SKM-1 (cell line): Measurements from ENCODE around the gene HSPA6.
"Not testable (repeated sequence)": the region's sequence is repeated elsewhere in the genome, so short reads cannot be mapped to it uniquely, and the experiment has no call there.

Experiments used
- DNase-seq: peaks from one replicate; lab custom pipeline; 2025; ENCODE audit not compliant: unreplicated experiment; lab: John Stamatoyannopoulos, UW

HSPA6 gene

DNA sequence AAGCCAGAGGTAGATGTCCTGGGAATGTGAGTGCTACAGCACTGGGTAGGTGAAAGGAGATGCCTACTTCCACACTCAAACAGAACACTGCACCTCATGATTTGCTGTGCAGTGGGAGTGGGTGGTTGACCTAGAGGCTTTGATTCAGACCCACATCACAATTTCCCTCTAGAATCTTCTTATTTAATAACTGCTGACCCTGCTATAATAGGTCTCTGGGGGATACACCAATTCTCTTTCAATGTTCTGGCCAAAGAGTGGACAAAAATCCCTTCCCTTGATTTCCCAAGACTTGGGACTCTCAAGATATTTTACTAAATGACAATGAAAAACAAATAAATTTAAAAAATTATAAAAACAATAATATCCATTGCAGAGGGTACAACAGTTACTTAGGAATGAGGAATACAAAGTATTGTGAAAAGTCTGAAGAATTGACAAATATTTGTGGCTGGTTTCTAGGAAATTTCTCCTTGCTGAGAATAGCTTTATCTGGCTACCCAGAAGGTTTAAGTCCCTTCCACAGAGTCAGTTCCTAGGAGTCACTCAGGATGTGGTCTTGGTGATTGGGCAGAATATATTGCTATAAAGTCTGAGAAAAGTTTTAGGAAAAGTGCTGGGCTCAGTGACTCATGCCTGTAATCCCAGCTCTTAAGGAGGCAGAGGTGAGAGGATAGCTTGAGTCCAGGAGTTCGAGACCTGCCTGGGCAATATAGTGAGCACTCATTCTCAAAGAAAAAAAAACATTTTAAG is 21.5 kb upstream of the HSPA6 start:
- DNase-seq, result no peak

DNA sequence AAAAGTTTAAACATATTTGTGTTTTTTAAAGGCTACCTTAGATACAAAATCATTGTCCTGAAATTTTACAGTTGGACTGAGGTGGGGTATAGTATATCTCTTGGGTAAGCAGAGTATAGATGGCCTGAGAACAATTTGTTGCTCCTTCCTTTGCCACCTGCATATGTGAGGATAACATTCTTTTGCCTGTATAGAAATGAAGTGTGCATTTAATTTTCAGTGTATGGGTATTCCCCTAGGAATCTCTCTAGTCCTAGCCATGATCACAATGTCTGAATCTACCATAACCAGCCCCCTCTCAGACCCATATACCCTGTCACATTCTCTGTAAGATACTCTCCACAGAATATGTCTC is 21.0 kb upstream of the HSPA6 start:
- DNase-seq, result no peak

DNA sequence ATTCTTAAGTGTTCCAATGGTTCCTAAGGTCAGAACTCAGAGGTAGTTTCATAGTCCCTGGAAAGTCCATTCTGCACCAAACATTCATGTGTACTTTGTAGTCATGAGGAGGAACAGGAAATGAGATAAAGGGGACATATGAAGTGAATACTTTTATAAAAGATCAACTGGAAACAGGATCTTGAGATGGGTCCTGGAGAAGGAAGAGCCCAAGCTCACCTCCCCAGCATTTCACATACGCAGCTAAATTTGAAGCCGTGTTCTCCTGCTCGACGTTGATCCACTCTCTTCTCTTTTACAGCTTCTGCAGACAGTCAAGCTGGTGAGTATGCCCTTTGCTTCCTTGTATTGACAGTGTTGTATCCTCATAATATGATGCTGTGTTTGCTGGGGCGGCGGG is 18.7 kb upstream of the HSPA6 start:
- DNase-seq, result no peak

DNA sequence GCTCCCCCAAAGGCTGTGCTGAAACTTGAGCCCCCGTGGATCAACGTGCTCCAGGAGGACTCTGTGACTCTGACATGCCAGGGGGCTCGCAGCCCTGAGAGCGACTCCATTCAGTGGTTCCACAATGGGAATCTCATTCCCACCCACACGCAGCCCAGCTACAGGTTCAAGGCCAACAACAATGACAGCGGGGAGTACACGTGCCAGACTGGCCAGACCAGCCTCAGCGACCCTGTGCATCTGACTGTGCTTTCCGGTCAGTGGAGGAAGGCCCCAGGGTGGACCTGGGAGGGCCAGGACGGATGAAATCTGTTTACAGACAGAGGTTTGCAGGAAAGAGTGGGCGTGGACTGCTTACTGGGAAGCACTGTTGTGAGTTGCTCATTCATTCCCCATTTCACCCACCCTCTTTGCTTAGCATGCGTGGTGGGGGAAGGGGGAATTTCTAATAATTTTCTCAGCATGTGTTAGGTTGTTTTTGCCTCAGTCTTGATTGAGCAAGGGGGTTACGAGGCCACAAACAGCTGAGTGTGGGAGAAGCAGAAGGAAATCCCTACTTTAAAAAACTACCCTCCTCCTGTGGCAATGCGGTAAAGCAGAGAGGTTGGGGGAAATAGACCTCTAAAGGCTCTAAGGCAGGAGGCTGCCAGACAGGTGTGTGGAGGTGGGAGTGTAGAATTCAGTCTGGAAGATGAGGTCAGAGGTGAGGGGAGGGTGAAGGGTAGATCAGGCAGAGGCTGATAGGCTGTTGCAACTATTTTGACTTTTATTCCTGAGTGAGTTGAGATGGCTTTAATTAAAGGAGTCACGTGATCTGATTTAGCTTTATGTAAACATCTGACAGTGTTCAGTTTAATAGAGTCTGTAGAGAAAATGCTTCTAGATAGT is 17.8 kb upstream of the HSPA6 start:
- peak; percentile 89 for DNase-seq

DNA sequence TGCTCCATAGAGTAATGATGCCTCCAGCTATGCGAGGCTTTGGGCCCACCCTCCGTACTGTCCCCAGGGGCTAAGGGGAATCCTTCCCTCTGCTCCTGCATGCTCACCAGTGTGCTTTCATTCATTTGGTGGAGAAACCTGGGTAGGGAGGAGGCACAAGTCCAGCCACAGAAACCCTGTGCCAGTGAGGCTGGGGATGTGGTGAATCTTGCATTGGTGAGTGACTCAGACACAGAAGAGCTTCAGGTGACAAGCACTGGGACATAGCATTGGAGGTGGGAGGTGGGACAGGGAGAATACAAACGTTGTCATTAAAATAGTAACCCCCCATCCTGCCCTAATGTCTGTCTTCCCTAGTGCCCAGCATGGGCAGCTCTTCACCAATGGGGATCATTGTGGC is 13.9 kb upstream of the HSPA6 start:
- DNase-seq, result no peak

DNA sequence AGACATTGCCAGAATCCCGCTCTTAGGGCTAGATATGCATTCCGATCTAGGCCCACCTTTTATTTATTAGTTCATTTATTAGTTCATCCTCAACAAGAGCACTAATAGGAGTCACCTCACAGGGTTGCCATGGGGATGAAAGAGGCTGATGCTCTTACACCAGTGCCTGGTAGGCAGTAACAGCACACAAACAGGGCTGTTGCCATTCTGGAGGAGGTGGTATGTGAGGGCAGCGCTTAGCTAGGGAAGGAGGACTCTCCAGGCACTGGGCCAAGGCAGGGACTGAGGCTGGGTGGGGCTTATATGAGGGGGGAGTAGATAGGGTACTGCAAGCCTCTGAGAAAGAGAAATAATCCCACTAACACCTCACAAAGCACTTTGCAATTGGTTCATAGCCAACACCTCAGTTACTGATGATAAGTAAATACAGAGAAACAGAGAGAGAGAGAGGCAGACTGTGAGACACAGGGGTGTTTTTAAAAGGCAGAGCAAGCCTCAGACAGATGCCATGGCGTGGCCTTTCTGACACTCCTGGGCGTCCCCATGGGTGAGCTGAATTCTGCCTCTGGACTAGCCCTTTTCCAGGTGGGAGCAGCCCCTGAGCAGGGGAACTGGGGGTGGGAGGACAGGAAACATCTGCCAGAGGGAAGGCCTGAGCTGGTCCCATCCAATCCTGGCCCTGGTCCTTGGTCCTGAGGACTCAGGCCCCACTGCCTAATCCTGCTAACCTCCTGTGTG is 13.2 kb upstream of the HSPA6 start:
- no peak for DNase-seq

DNA sequence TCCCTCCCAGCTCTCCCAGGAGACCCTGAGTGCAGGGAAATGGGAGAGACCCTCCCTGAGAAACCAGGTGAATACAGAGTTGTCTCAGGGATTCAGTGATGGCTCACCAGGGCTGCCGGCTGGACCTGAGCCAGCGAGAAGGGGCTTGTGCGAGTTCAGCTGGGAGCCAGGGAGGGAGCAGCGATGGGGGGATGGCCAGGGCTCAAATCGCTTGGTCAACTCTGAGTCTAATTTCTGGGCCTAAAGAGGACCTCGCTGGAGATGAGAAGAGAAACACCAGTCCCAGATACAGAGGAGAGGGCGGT is 12.6 kb upstream of the HSPA6 start:
- DNase-seq, result no peak

DNA sequence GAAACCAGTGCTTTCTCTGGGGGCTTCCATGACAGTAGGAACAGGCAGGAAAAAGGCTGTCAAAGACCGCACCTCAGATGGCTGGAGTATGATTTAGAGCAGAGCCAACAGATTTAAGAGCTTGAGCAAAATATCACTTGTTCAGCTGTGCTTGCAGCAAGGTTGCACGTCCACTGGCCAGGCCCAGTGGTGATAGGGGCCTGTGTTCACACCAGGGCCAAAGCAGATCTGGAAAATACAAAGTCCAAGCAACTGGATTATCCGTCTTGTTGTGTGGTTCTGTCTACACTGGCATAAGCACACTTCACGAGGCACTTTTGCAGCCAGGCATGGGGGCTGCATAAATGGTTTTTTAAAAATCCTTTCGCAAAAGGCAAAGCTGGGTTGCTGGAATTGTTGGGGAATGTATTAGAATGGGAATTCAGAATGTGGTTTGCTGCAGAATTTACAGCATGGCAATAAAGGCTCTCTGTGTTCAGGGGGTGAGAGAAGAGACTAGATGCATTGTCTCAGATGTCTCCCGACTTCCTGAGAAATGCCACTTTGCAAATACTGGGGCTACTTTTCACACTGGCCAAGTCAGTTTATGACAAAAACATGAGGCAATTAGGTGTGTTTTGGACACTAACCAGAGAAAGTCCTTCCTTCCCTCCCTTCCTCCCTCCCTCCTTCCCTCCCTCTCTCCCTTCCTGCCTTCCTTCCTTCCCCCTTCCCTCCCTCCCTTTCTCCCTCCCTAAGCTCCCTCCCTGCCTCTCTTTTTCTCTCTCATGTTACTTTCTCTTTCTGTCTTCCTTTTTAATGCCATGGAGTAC is 11.5 kb upstream of the HSPA6 start:
- not testable (repeated sequence) for DNase-seq

DNA sequence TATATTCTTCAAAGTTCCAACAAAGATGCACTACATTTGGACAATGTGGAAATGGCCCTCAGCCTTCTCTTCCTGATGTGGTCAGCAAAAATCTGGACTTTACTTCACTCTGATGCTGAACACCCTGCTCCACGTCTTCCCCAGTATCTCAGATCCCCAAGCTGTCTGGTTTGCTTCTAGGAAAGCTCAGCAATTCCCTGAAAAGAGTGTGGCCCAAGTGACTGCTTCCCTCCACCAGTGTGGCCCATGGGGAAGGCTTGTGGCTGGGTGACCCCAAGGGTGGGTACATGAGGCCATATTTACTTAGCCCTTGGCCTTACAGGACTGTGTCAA is 10.9 kb upstream of the HSPA6 start:
- not testable (repeated sequence) for DNase-seq

DNA sequence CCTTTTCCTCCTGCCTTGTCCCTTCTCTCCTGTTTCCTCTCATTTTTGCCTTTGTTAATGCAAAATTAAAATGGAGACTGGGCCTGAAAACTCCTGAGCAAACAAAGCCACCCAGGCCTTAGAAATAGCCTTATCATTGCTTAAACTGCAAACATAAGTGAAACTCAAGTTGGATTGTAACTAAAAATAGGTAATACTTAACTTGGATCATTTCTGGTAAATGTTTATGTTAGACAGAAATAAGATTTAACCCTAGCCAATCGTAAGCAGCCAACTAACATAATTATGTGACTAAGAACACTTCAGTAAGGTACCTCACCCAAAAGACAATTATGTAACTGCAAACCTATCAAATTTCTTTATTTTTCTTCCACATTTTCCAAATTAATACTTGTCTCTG is 10.4 kb upstream of the HSPA6 start:
- DNase-seq, result not testable (repeated sequence)

DNA sequence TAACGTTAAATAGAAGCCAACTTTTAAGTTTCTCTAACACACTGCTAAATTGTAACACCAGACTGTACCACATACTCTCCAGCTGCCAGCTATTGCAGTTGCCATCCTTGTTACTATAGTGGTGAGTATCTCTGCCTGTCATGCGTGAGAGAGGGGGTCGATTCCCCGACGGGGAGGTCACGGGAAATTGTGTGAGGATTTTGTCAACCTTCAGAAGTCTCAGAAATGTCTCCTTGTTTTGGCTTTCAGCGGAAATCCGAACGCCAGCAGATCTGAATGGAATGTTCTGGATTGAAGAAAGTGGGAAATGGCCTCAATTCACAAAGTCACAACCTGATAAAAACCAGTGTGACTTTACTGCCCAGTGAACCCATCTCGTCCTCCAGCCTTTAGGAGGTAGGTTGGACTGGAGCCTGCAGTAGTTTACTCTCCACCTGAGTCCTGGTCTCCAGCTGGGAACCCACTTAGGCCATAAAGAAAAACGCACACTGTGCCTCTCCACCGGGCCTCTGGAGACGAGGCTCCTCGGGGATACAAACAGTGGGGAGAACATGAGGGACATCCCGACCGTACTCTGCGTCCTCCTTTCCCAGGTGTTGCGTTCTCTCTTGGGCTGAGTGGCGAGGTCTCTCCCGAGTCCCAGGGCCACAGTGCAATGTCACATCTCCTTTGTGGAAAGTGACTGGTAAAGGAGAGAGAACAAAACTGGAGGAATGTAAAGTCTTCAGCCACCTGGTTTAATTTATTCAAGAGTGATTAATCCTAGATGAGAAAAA is 1.1 kb upstream of the HSPA6 start:
- DNase-seq, result not testable (repeated sequence)

DNA sequence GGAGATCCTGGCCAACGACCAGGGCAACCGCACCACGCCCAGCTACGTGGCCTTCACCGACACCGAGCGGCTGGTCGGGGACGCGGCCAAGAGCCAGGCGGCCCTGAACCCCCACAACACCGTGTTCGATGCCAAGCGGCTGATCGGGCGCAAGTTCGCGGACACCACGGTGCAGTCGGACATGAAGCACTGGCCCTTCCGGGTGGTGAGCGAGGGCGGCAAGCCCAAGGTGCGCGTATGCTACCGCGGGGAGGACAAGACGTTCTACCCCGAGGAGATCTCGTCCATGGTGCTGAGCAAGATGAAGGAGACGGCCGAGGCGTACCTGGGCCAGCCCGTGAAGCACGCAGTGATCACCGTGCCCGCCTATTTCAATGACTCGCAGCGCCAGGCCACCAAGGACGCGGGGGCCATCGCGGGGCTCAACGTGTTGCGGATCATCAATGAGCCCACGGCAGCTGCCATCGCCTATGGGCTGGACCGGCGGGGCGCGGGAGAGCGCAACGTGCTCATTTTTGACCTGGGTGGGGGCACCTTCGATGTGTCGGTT is 477 bp downstream of the HSPA6 start:
- not testable (repeated sequence) for DNase-seq

DNA sequence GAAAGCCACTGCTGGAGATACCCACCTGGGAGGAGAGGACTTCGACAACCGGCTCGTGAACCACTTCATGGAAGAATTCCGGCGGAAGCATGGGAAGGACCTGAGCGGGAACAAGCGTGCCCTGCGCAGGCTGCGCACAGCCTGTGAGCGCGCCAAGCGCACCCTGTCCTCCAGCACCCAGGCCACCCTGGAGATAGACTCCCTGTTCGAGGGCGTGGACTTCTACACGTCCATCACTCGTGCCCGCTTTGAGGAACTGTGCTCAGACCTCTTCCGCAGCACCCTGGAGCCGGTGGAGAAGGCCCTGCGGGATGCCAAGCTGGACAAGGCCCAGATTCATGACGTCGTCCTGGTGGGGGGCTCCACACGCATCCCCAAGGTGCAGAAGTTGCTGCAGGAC is 981 bp downstream of the HSPA6 start:
- DNase-seq, result not testable (repeated sequence)

DNA sequence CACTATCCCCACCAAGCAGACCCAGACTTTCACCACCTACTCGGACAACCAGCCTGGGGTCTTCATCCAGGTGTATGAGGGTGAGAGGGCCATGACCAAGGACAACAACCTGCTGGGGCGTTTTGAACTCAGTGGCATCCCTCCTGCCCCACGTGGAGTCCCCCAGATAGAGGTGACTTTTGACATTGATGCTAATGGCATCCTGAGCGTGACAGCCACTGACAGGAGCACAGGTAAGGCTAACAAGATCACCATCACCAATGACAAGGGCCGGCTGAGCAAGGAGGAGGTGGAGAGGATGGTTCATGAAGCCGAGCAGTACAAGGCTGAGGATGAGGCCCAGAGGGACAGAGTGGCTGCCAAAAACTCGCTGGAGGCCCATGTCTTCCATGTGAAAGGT is 1.6 kb downstream of the HSPA6 start:
- DNase-seq, result not testable (repeated sequence)

DNA sequence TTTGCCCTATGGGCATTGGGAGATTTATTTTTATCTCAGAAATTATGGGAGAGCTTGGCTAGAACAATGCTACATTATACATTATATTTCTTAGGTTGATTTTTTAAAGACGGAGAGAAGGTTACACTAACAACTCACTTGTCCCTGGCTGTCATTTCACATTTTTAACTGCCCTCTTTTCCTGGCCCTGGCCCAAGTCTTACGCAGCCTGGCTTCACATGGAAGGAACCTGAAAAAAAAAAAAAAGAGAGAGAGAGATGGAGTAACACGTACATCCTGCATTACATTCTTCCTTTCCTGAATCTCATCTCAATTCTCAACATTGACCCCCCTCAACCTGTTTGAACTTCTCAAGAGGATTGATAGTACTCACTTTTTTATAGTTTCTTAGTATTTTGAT is 4.2 kb downstream of the HSPA6 start:
- DNase-seq, result not testable (repeated sequence)

DNA sequence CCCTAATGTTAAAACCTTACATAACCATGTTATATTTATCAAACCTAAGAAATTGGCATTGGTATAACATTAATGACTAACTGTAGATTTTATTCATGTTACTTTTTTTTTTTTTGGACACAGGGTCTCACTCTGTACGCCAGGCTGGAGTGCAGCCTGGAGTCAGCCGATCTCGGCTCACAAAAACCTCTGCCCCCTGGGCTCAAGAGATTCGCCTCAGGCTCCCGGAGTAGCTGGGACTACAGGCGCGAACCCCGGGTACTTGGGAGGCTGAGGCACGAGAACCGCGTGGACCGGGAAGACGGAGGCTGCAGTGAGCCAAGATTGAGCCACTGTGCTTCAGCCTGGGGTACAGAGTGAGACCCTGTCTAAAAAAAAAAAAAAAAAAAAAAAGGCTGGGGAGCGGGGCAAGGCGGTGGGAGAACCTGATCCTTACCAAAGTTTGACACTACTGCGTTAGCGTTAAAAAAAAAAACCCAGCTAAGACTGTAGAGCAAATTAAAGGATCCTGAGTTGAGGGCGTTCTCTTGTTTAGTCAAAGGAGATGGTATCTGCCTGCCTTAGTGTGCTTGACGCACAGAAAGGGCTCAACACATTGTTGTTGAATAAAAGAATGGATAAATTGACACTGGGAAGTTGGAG is 5.2 kb downstream of the HSPA6 start:
- DNase-seq, result not testable (repeated sequence)

DNA sequence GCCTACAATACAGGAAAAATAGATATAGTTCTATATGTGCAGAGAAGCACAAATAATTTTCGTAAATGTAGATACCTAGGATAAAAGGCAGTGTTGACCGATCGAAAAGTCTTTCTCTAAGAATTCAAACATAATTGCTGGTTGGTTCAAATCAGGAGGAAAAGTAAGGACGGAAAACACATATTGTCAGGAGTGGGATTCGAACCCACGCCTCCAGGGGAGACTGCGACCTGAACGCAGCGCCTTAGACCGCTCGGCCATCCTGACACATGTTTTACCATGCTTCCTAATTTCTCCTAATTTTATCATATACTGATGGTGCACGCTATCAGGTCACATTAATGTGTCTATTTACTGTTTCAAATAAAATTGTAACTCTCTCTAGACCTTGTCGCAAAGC is 5.8 kb downstream of the HSPA6 start:
- DNase-seq, result peak; percentile 72

DNA sequence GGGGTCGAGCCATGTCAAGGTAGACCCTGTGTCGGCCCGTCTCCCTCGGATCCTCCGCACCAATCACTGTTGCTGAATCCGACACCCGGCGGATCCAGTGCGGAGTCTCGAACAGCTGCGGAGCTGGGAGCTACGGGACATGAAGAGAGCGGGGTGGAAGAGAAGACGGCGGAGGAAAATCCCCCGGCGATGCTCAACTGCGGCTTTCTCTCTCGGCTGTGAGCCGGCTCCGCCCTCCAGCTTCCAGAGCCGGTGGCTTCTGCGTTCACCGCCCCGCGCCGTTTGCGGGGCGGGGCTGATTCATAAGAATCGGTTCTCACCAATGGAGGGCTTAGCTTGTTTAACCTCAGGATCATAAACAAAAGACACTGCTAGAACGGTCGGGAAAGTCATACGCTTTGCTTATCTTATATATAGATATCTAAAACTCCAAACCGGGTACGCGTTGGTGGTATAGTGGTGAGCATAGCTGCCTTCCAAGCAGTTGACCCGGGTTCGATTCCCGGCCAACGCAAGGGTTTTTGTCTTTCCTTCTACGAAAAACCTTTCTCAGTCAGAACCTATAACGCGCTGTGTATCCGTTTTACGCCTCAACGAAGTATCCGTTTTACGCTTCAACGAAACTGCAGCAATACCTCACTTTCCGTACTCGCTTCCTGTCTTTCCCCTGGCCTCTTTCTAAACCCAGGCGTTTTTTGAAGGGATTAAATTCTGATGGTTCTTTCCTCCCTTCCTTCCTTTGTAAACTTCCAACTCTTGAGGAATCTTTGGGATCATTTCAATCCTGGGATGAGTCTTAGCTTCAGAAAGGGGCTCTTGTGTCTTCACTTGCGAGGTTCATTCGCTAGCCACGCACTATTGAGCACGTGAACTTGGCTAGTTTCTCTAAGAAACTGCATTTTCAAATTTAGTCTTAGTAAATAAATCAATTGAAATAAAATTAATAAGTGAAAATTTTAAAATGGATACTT is 6.6 kb downstream of the HSPA6 start:
- peak; percentile 91 for DNase-seq
